IMR-90 (cell line): ENCODE data around the gene MIER2. TPM values are rescaled to one million over a fixed set of nuclear protein-coding genes. Genes with fewer than 3 reads are reported as not detected.

Source experiments
- ATAC-seq: fragments of 200-7000 bp; cut with Tn5 transposase; 2 replicates; pipeline ENCODE4 v1.9.1; 2020; ENCODE audit warnings: low read depth, mild to moderate bottlenecking, moderate library complexity
- BruUV-seq: library from RNA; stranded (reverse); fragments of 400-500 nt; replicated peaks from 2 replicates; lab custom pipeline; 2021; lab: Mats Ljungman, UMichigan
- CTCF ChIA-PET: fragments of 300-600 bp; formaldehyde crosslinking; extraction: SDS; loops from one replicate; lab custom pipeline; 2021; ENCODE audit warnings: antibody characterized with exemption; lab: Yijun Ruan, JAX
- POLR2A ChIA-PET: fragments of 300-600 bp; sonication (Branson Sonifier 250); formaldehyde crosslinking; loops from one replicate; lab custom pipeline; 2022; ENCODE audit warnings: antibody characterized with exemption; ENCODE audit not compliant: unreplicated experiment; lab: Charles Lee
- DNase-seq: peaks from one replicate; pipeline ENCODE4 v3.0.0; 2013
- H2AFZ ChIP-seq: replicated peaks from 2 replicates; pipeline ENCODE3; 2013; ENCODE audit warnings: low read length, mild to moderate bottlenecking; ENCODE audit not compliant: poor library complexity
- H2AK5ac ChIP-seq: 2 replicates; pipeline ENCODE4 v1.6.1; 2013; ENCODE audit warnings: low read depth, low read length, inconsistent platforms
- H2AK9ac ChIP-seq: replicated peaks from 2 replicates; pipeline ENCODE3; 2013; ENCODE audit warnings: mild to moderate bottlenecking, low read depth, low read length, moderate library complexity; ENCODE audit not compliant: poor library complexity
- H2BK120ac ChIP-seq: 2 replicates; pipeline ENCODE4 v1.6.1; 2013; ENCODE audit warnings: low read depth, low read length, inconsistent platforms
- H2BK15ac ChIP-seq: 3 replicates; pipeline ENCODE4 v1.6.1; 2013; ENCODE audit warnings: low read depth, low read length, inconsistent platforms
- H2BK20ac ChIP-seq: 2 replicates; pipeline ENCODE4 v1.6.1; 2013; ENCODE audit warnings: low read depth, mild to moderate bottlenecking, inconsistent platforms, low read length, moderate library complexity
- H2BK5ac ChIP-seq: 2 replicates; pipeline ENCODE4 v1.6.1; 2013; ENCODE audit warnings: mild to moderate bottlenecking, low read depth, low read length, inconsistent platforms; ENCODE audit not compliant: poor library complexity, severe bottlenecking
- H3K14ac ChIP-seq: replicated peaks from 2 replicates; pipeline ENCODE4 v1.6.1; 2013; ENCODE audit warnings: low read depth, low read length, inconsistent platforms
- H3K18ac ChIP-seq: 2 replicates; pipeline ENCODE4 v1.6.1; 2013; ENCODE audit warnings: low read depth, low read length, control low read depth
- H3K23ac ChIP-seq: 2 replicates; pipeline ENCODE4 v1.6.1; 2013; ENCODE audit warnings: low read depth, low read length, inconsistent platforms
- H3K27ac ChIP-seq: 2 replicates; pipeline ENCODE4 v1.5.1; 2013; ENCODE audit warnings: mild to moderate bottlenecking, control low read depth, low read length; ENCODE audit not compliant: insufficient read depth
- H3K27me3 ChIP-seq: 2 replicates; pipeline ENCODE4 v1.6.1; 2013; ENCODE audit warnings: low read length; ENCODE audit not compliant: control insufficient read depth, insufficient read depth
- H3K36me3 ChIP-seq: 2 replicates; pipeline ENCODE4 v1.6.1; 2013; ENCODE audit warnings: low read length, mixed read lengths; ENCODE audit not compliant: control insufficient read depth, insufficient read depth
- H3K4ac ChIP-seq: 2 replicates; pipeline ENCODE4 v1.6.1; 2013; ENCODE audit warnings: low read depth, low read length, inconsistent platforms
- H3K4me1 ChIP-seq: 2 replicates; pipeline ENCODE4 v1.6.1; 2013; ENCODE audit warnings: low read length, mixed read lengths; ENCODE audit not compliant: control insufficient read depth, insufficient read depth
- H3K4me2 ChIP-seq: 2 replicates; pipeline ENCODE4 v1.6.1; 2013; ENCODE audit warnings: low read depth, mild to moderate bottlenecking, control low read depth, low read length, moderate library complexity
- H3K4me3 ChIP-seq: 2 replicates; pipeline ENCODE4 v1.5.1; 2013; ENCODE audit warnings: low read depth, mild to moderate bottlenecking, control low read depth, low read length, moderate library complexity; ENCODE audit not compliant: insufficient read depth
- H3K56ac ChIP-seq: 2 replicates; pipeline ENCODE4 v1.6.1; 2013; ENCODE audit warnings: low read length, inconsistent platforms; ENCODE audit not compliant: insufficient read depth; ENCODE audit errors: extremely low read depth
- H3K79me1 ChIP-seq, 2 experiments: 2 replicates each; pipeline ENCODE4 v1.6.1; 2013; ENCODE audit warnings: low read length in 2 of 2, inconsistent platforms in 1 of 2, low read depth in 1 of 2
- H3K9ac ChIP-seq: 2 replicates; pipeline ENCODE4 v1.6.1; 2013; ENCODE audit warnings: low read depth, low read length, control low read depth
- H3K9me1 ChIP-seq: 2 replicates; pipeline ENCODE4 v1.6.1; 2013; ENCODE audit warnings: low read length, inconsistent platforms; ENCODE audit not compliant: insufficient read depth
- H3K9me3 ChIP-seq: 2 replicates; pipeline ENCODE4 v1.6.1; 2013; ENCODE audit warnings: low read length; ENCODE audit not compliant: control insufficient read depth, insufficient read depth
- H4K20me1 ChIP-seq: 2 replicates; pipeline ENCODE4 v1.6.1; 2013; ENCODE audit warnings: low read length, inconsistent platforms; ENCODE audit not compliant: insufficient read depth
- H4K5ac ChIP-seq: 2 replicates; pipeline ENCODE4 v1.6.1; 2013; ENCODE audit warnings: mild to moderate bottlenecking, low read depth, low read length, control low read depth
- H4K8ac ChIP-seq, 2 experiments: 2 replicates each; pipeline ENCODE4 v1.6.1; 2013; ENCODE audit warnings: low read depth in 2 of 2, low read length in 2 of 2, control low read depth in 1 of 2, inconsistent platforms in 1 of 2
- H4K91ac ChIP-seq: 2 replicates; pipeline ENCODE4 v1.6.1; 2013; ENCODE audit warnings: low read depth, low read length, inconsistent platforms; ENCODE audit not compliant: insufficient read depth
- BHLHE40 ChIP-seq: fragments of 150-350 bp; IDR thresholded peaks from 2 replicates; pipeline ENCODE4 v1.6.1; 2016; ENCODE audit warnings: mild to moderate bottlenecking, low read depth, low read length
- CEBPB ChIP-seq: IDR thresholded peaks from 2 replicates; pipeline ENCODE4 v1.6.1; 2012; ENCODE audit warnings: low read depth, low read length, improper control_type of control experiment
- CHD1 ChIP-seq: IDR thresholded peaks from 2 replicates; pipeline ENCODE4 v1.6.1; 2012; ENCODE audit warnings: low read depth, low read length, improper control_type of control experiment
- FOS ChIP-seq: fragments of 150-350 bp; IDR thresholded peaks from 2 replicates; pipeline ENCODE4 v1.6.1; 2016; ENCODE audit warnings: low read depth, low read length
- MAFK ChIP-seq: IDR thresholded peaks from 2 replicates; pipeline ENCODE4 v1.6.1; 2012; ENCODE audit warnings: low read depth, low read length, improper control_type of control experiment
- MAZ ChIP-seq: IDR thresholded peaks from 2 replicates; pipeline ENCODE4 v1.6.1; 2012; ENCODE audit warnings: low read depth, mild to moderate bottlenecking, low read length, improper control_type of control experiment, moderate library complexity, borderline replicate concordance
- MXI1 ChIP-seq: IDR thresholded peaks from 2 replicates; pipeline ENCODE4 v1.6.1; 2012; ENCODE audit warnings: low read depth, mild to moderate bottlenecking, low read length, moderate library complexity, borderline replicate concordance
- NFE2L2 ChIP-seq: fragments of 150-350 bp; IDR thresholded peaks from 2 replicates; pipeline ENCODE4 v1.6.1; 2016; ENCODE audit warnings: low read depth, mild to moderate bottlenecking, low read length
- POLR2A ChIP-seq: IDR thresholded peaks from 2 replicates; pipeline ENCODE4 v1.6.1; 2012; ENCODE audit warnings: mild to moderate bottlenecking, low read depth, low read length
- RAD21 ChIP-seq: IDR thresholded peaks from 2 replicates; pipeline ENCODE4 v1.6.1; 2012; ENCODE audit warnings: low read length, improper control_type of control experiment
- RCOR1 ChIP-seq: IDR thresholded peaks from 2 replicates; pipeline ENCODE4 v1.6.1; 2012; ENCODE audit warnings: mild to moderate bottlenecking, low read length, improper control_type of control experiment; ENCODE audit not compliant: insufficient replicate concordance
- RFX5 ChIP-seq: IDR thresholded peaks from 2 replicates; pipeline ENCODE4 v1.8.0; 2012; ENCODE audit warnings: low read depth, mild to moderate bottlenecking, low read length, moderate library complexity
- SMC3 ChIP-seq: fragments of 150-350 bp; IDR thresholded peaks from 2 replicates; pipeline ENCODE4 v1.6.1; 2016; ENCODE audit warnings: low read depth, mild to moderate bottlenecking, antibody characterized with exemption, low read length, moderate library complexity
- WGBS, 2 experiments: methylation state at CpG; one replicate each; pipeline versions ENCODE4 v1.1.5 to v1.1.7; 2013; ENCODE audit warnings: missing lambda C conversion rate in 2 of 2; ENCODE audit not compliant: insufficient read length in 1 of 2; ENCODE audit errors: extremely low coverage in 2 of 2; 5-methylcytosine and 5-hydroxymethylcytosine counted together
- dilution Hi-C: fragments of 300-500 bp; cut with HindIII; formaldehyde crosslinking; loops from one replicate; pipeline ENCODE4 v1.14.3; 2018; ENCODE audit warnings: low sequenced_read_pairs; ENCODE audit not compliant: unreplicated experiment
- in situ Hi-C: fragments of 300-500 bp; cut with MboI; formaldehyde crosslinking; loops from 3 replicates; pipeline ENCODE4 v1.14.3; 2019; ENCODE audit warnings: low sequenced_read_pairs, inconsistent platforms, mixed read lengths
- intact Hi-C: fragments of 100-400 bp; cut with micrococcal nuclease; formaldehyde crosslinking; loops from 2 replicates; pipeline ENCODE4 v1.10.0; 2022
- polyA plus RNA-seq, 3 experiments: library from polyadenylated mRNA; depleted of rRNA; stranded (reverse); fragments of >200 nt; gene quantifications; 2 replicates each; pipeline ENCODE4 v1.2.3, GENCODE V29; 2012; ENCODE audit warnings: low replicate concordance in 1 of 3
- total RNA-seq: library from RNA; depleted of rRNA; stranded (reverse); fragments of >200 nt; gene quantifications from 2 replicates; pipeline ENCODE4 v1.2.3, GENCODE V29; 2012
- TF ChIP-seq, protein P1 (sequence below): fragments of 150-350 bp; IDR thresholded peaks from 2 replicates; pipeline ENCODE4 v1.6.1; 2016; ENCODE audit warnings: low read depth, mild to moderate bottlenecking, low read length, moderate library complexity, borderline replicate concordance
- TF ChIP-seq, protein P2 (sequence below): fragments of 150-350 bp; IDR thresholded peaks from 2 replicates; pipeline ENCODE4 v1.6.1; 2017; ENCODE audit warnings: mild to moderate bottlenecking, antibody characterized with exemption, low read length, low read depth
- TF ChIP-seq, protein P3 (sequence below): conservative IDR thresholded peaks from 2 replicates; pipeline ENCODE4 v1.5.1; 2012; ENCODE audit warnings: mild to moderate bottlenecking, low read depth, low read length, improper control_type of control experiment

MIER2 gene
- total and polyA plus RNA-seq, 2 of the 4 experiments (the other 2 are of a cell fraction) = 28.0 to 28.4 TPM

DNA sequence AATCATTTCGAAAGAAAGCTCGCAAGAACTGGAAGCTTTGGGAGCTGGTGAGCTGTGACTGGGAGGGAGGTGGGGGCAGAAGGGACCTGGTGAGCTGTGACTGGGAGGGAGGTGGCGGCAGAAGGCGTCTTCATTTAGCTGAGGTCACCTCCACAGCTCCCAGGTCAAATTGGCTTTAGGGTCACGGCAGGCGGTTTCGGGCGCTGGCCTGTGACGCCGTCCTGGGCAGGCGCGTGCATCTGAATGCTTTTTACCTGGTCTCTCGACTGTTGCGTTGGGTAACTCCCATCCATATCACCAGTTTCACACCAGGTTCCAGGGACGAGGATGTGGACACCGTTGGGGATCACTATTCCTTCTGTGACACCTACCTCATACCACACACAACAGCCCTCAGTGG, 35.2 kb upstream of the MIER2 start:
- ChIA-PET CTCF (no interaction called here), POLR2A (no interaction called here)
- H4K20me1 ChIP-seq = no peaks in the 10 kb centered on the region
- H3K4me2 ChIP-seq = no peak overlapping the region
- no peak overlapping the region for H2BK120ac ChIP-seq
- in situ Hi-C loops = no loop called here
- DNase-seq = no peak
- no peak overlapping the region for H3K27ac ChIP-seq
- H4K8ac ChIP-seq = no peak overlapping the region
- H3K18ac ChIP-seq = no peak overlapping the region
- no peak overlapping the region for H2BK5ac ChIP-seq
- ATAC-seq = no peak
- dilution Hi-C loops = no loop called here
- no TSS peak for BruUV-seq
- H3K36me3 ChIP-seq = no peaks in the 10 kb centered on the region
- H2AK9ac ChIP-seq = no peak overlapping the region
- H3K4me1 ChIP-seq = peaks cover 2% of the 10 kb centered on the region; the same call in 1 of the 2 replicates
- H3K9me1 ChIP-seq = no peaks in the 10 kb centered on the region
- TF ChIP-seq FOS (no peak), POLR2A (no peak), MAZ (no peak), MAFK (no peak), RCOR1 (no peak), CHD1 (no peak), SMC3 (no peak), RFX5 (no peak), MXI1 (no peak), BHLHE40 (no peak), CEBPB (no peak), NFE2L2 (no peak), RAD21 (no peak)
- TF ChIP-seq, protein P1, sequence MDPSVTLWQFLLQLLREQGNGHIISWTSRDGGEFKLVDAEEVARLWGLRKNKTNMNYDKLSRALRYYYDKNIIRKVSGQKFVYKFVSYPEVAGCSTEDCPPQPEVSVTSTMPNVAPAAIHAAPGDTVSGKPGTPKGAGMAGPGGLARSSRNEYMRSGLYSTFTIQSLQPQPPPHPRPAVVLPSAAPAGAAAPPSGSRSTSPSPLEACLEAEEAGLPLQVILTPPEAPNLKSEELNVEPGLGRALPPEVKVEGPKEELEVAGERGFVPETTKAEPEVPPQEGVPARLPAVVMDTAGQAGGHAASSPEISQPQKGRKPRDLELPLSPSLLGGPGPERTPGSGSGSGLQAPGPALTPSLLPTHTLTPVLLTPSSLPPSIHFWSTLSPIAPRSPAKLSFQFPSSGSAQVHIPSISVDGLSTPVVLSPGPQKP = no peak
- TF ChIP-seq, protein P2, sequence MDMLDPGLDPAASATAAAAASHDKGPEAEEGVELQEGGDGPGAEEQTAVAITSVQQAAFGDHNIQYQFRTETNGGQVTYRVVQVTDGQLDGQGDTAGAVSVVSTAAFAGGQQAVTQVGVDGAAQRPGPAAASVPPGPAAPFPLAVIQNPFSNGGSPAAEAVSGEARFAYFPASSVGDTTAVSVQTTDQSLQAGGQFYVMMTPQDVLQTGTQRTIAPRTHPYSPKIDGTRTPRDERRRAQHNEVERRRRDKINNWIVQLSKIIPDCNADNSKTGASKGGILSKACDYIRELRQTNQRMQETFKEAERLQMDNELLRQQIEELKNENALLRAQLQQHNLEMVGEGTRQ = no peak
- TF ChIP-seq, protein P3, sequence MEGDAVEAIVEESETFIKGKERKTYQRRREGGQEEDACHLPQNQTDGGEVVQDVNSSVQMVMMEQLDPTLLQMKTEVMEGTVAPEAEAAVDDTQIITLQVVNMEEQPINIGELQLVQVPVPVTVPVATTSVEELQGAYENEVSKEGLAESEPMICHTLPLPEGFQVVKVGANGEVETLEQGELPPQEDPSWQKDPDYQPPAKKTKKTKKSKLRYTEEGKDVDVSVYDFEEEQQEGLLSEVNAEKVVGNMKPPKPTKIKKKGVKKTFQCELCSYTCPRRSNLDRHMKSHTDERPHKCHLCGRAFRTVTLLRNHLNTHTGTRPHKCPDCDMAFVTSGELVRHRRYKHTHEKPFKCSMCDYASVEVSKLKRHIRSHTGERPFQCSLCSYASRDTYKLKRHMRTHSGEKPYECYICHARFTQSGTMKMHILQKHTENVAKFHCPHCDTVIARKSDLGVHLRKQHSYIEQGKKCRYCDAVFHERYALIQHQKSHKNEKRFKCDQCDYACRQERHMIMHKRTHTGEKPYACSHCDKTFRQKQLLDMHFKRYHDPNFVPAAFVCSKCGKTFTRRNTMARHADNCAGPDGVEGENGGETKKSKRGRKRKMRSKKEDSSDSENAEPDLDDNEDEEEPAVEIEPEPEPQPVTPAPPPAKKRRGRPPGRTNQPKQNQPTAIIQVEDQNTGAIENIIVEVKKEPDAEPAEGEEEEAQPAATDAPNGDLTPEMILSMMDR = no peak
- H3K27me3 ChIP-seq = peaks cover 19% of the 10 kb centered on the region
- no peak overlapping the region for H3K56ac ChIP-seq
- H3K9ac ChIP-seq = no peak overlapping the region
- no peak overlapping the region for H3K14ac ChIP-seq
- no peak overlapping the region for H2BK15ac ChIP-seq
- no peak overlapping the region for H3K23ac ChIP-seq
- no peak overlapping the region for H3K4ac ChIP-seq
- intact Hi-C loops = loop anchor here (5.0 kb wide), 1 partner anchor 128 kb away; the partner anchor contains the start of gene TPGS1
- H4K91ac ChIP-seq = no peak overlapping the region
- H3K4me3 ChIP-seq = no peak overlapping the region
- no peak overlapping the region for H2AK5ac ChIP-seq
- H2AFZ ChIP-seq = no peak overlapping the region
- no peaks in the 10 kb centered on the region for H3K9me3 ChIP-seq
- no peaks in the 10 kb centered on the region for H3K79me1 ChIP-seq
- H2BK20ac ChIP-seq = no peak overlapping the region
- WGBS, 2 experiments = 83% methylated on average over 10 of the region's 16 CpGs; no CpG with 5 or more reads in 1 of the 2 experiments
- H4K5ac ChIP-seq = no peak overlapping the region
